HL-60/S4 treated with phorbol 12-myristate 13-acetate at 8.2 ng/mL for 4 days and 3 days (cell line): Measurements from ENCODE around the gene SNRPA.
"Not testable (repeated sequence)": the region's sequence is repeated elsewhere in the genome, so short reads cannot be mapped to it uniquely, and the experiment has no call there.

Experiments
- in situ Hi-C: fragments of 300-500 bp; cut with MboI; formaldehyde crosslinking; loops from 2 replicates; pipeline ENCODE4 v1.15.0; 2022; ENCODE audit warnings: low sequenced_read_pairs

The SNRPA gene

GRCh38 chr19:40744554-40745401 lies 6.2 kb upstream of the SNRPA start:
- in situ Hi-C loops, result no loop called here

GRCh38 chr19:40745402-40745780 lies 5.6 kb upstream of the SNRPA start:
- in situ Hi-C loops, result no loop called here

GRCh38 chr19:40747536-40747935 lies 3.5 kb upstream of the SNRPA start:
- in situ Hi-C loops, result no loop called here

GRCh38 chr19:40750058-40750873 lies 737 bp upstream of the SNRPA start, which contains the start of gene ACTMAP:
Gene ACTMAP, minus strand, starts transcription at chr19:40750477. Its CDS starts 674 bp downstream, at chr19:40749803.
- in situ Hi-C loops, result no loop called here

- in situ Hi-C loops, result no loop called here
Measured at GRCh38 chr19:40752257-40752781, 1.3 kb downstream of the SNRPA start.

GRCh38 chr19:40754611-40755247 lies 3.7 kb downstream of the SNRPA start:
- in situ Hi-C loops, result no loop called here

GRCh38 chr19:40755248-40755624 lies 4.2 kb downstream of the SNRPA start:
- in situ Hi-C loops, result no loop called here

GRCh38 chr19:40755791-40756190 lies 4.8 kb downstream of the SNRPA start:
- in situ Hi-C loops, result no loop called here

GRCh38 chr19:40756502-40757110 lies 5.6 kb downstream of the SNRPA start:
- in situ Hi-C loops, result no loop called here

GRCh38 chr19:40758491-40758890 lies 7.5 kb downstream of the SNRPA start:
- in situ Hi-C loops, result no loop called here

GRCh38 chr19:40759352-40759751 lies 8.3 kb downstream of the SNRPA start:
- in situ Hi-C loops, result no loop called here

- in situ Hi-C loops, result no loop called here
Measured at GRCh38 chr19:40762754-40763470, 11.9 kb downstream of the SNRPA start.

- in situ Hi-C loops, result no loop called here
Measured at GRCh38 chr19:40763526-40763925, 12.5 kb downstream of the SNRPA start.

- in situ Hi-C loops, result no loop called here
Measured at GRCh38 chr19:40763963-40764362, 13.0 kb downstream of the SNRPA start.

- in situ Hi-C loops, result not testable (repeated sequence)
Measured at GRCh38 chr19:40766385-40766784, 15.4 kb downstream of the SNRPA start.

GRCh38 chr19:40768869-40769268 lies 17.9 kb downstream of the SNRPA start:
- in situ Hi-C loops, result no loop called here

- in situ Hi-C loops, result not testable (repeated sequence)
Measured at GRCh38 chr19:40771101-40771862, 20.3 kb downstream of the SNRPA start.

GRCh38 chr19:40774916-40775631 lies 24.1 kb downstream of the SNRPA start, which contains the start of gene MIA:
Gene MIA, plus strand, starts transcription at chr19:40775521. Its CDS starts 22 bp downstream, at chr19:40775543.
- in situ Hi-C loops, result no loop called here

- in situ Hi-C loops, result no loop called here
Measured at GRCh38 chr19:40775632-40776022, 24.6 kb downstream of the SNRPA start.
